NCI-H345 (cell line): ENCODE data around the gene SSTR5.

Source experiments
- DNase-seq: peaks from one replicate; lab custom pipeline; 2025; lab: John Stamatoyannopoulos, UW

Gene SSTR5

GRCh38 chr16:1054660-1055556 is 17.6 kb upstream of the SSTR5 start:
- peak; percentile 16 for DNase-seq

GRCh38 chr16:1055557-1055924 is 17.0 kb upstream of the SSTR5 start:
- no peak for DNase-seq

- no peak for DNase-seq
Observed at GRCh38 chr16:1056196-1056595, 16.4 kb upstream of the SSTR5 start.

DNA sequence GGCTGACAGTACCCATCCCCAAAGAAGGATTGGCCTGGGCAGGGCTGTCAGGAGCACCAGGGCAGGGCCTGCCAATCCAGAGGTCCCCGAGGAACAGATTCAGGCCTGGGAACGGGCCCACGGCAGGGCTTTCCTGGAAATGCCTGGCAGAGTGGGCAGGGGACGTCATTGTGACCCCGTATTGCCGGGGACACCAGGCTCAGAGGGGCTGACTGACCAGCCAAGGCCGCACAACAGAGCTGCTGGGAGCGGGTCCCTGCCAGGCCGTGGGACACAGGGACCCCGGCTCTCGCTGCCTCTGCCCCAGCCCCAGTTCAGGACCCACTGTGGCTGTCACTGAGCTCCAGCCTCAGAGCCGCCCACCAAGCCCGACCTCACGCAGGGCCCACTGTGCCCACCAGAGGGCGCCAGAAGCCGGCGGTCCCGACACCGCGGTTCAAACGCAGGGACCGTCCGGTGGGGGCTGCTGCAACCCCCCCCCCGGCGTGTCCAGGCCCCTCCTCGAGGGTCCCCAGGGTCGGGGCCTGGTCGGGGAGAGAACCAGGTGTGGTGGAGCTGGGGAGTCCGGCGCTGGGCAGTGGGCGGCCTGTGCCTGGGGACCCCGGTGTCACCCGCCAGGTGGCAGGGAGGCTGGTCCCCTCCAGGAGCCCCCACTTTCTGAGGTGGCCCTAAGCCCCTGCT is 15.2 kb upstream of the SSTR5 start:
- peak; percentile 28 for DNase-seq

DNA sequence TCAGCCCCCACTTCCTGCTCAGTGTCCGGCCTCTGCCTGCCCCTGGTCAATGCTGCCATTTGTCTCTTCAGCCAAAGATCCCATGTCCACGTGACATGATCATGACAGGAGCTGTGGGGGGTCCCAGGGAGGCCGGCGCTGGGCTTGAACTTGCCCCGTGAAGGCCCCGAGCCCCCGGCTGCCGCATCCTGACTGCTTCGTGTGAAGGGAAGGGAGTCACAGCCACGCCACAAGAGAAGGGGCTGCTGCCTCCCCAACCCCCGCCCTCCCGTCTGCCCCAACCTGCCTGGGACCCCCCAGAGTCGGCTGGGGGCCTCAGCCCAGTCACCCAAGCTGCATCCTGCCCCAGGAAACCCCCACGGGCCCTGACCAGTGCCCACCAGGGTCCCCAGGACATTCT is 14.3 kb upstream of the SSTR5 start:
- DNase-seq, result no peak

- DNase-seq, result no peak
Observed at GRCh38 chr16:1059310-1059709, 13.2 kb upstream of the SSTR5 start.

- no peak for DNase-seq
Observed at GRCh38 chr16:1060416-1061340, 11.9 kb upstream of the SSTR5 start.

- no peak for DNase-seq
Observed at GRCh38 chr16:1061769-1062505, 10.6 kb upstream of the SSTR5 start.

- no peak for DNase-seq
Observed at GRCh38 chr16:1062895-1063294, 9.7 kb upstream of the SSTR5 start.

DNA sequence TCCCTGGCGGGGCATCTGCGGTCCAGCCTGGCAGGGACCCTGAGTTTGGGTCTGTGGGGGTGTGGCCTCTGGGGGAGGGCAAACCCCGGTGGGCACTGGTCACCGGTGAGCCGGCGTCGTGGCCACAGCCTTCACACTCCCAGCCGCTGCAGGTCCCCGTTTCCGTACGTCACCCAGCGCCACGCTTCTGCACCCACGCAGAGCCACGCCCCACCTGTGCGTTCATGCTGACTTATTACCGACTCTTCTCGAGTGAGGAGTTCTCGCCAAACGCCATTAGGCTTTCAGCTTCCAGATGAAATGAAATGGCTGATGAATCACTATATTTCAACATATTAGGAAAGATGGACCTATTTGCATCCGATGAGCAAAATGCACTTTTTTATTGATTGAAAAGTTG is 8.8 kb upstream of the SSTR5 start:
- DNase-seq, result no peak

DNA sequence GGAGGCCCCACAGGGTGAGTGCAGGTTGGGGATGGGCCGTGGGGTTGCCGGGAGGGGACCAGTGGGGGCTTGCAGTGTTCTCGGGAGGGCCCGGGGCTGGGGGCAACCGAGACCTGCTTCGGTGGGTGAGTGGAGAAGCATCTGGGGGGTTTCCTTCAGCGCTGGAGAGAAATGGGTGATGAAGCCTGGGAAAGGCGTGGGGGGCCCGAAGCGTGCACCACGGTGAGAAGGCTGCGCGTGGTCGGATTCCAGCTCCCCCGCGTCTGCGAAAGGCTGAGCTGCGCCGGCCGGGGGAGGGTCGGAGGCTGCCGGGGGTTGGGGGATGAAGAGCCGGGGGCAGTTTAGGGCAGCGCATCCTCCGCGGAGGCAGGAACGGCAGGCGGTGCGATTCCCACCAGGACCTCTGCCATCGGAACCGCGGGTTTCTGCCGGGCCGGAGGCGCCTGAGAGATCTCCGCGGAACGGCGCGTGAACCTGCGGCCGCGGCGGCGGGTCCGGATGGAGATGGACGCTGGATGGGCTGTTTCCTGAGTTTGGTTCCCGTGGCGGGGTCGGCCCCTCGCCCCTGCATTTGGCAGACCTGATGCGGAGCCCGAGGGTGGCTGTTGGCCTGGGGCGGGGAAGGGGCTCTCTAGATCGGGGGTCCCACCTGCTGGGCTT is 6.9 kb upstream of the SSTR5 start:
- DNase-seq, result no peak

- peak; percentile 76 for DNase-seq
Observed at GRCh38 chr16:1066584-1067172, 5.9 kb upstream of the SSTR5 start.

- no peak for DNase-seq
Observed at GRCh38 chr16:1067629-1068028, 4.9 kb upstream of the SSTR5 start.

- no peak for DNase-seq
Observed at GRCh38 chr16:1068451-1068850, 4.1 kb upstream of the SSTR5 start.

DNA sequence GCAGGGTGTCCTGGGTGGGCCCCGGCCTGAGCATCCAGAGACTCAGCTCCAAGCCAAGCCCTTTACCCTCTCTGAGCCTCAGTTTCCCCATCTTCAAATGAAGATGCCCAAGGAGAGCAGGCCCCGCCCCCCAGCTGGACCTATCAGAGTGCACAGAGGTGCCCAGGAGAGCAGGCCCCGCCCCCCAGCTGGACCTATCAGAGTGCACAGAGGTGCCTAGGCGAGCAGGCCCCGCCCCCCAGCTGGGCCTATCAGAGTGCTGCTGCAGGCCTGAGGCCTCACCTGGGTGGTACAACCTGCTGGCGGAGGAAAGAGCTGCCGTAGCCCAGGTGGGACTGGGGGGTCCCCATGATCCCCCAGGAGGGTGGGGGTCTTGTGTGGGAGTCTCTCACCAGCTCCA is 3.4 kb upstream of the SSTR5 start:
- peak; percentile 12 for DNase-seq

- DNase-seq, result peak; percentile 28
Observed at GRCh38 chr16:1070084-1070863, 2.3 kb upstream of the SSTR5 start.

- no peak for DNase-seq
Observed at GRCh38 chr16:1070864-1071408, 1.6 kb upstream of the SSTR5 start.

DNA sequence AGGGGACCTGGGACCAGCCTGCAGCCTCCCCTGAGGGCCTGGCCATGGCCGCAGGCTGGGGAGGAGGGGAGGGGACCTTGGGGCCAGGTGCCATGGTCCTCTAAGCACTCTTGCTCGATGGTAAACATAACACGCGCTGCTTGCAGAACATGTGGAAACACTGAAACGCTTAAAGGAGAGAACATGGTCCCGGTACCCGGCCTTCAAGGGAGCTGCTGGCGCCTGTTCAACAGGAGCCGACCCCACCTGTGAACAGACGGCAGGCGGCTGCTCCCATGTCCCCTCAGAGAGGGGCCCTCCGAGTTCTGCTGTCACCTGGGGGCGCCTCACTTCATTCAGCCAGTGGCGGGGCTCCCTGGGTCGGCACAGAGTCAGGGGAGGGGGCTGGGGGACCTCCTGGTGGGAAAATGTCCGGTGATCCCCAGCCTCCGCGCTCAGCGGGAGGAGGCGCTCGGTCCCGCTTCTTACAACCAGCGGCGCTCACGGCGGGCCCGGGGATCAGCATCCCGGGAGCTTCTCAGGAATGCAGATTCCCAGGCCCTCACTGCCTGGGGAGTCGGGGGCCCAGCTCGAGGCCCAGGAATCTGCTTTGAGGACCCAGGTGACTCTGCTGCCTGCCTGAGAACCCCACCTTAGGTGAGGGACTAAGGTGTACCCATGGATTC is 854 bp upstream of the SSTR5 start:
- peak; percentile 38 for DNase-seq

- no peak for DNase-seq
Observed at GRCh38 chr16:1073262-1073558, 663 bp downstream of the SSTR5 start.
